NCI-H2107 treated with DMSO at 0.1 percent for 48 hours (cell line): ENCODE measurements around the gene TEAD1.

Experiments
- DNase-seq: peaks from one replicate; lab custom pipeline; 2025; ENCODE audit not compliant: unreplicated experiment; lab: John Stamatoyannopoulos, UW

The TEAD1 gene

GRCh38 chr11:12886508-12886907 is 212.3 kb downstream of the TEAD1 start:
- no peak for DNase-seq

- peak; percentile 69 for DNase-seq
These were observed 214.4 kb downstream of the TEAD1 start for GRCh38 chr11:12888525-12889158.

GRCh38 chr11:12889243-12889642 is 215.0 kb downstream of the TEAD1 start:
- DNase-seq: no peak

- DNase-seq: no peak
These were observed 216.3 kb downstream of the TEAD1 start for GRCh38 chr11:12890476-12890875.

- DNase-seq: peak; percentile 18
These were observed 219.8 kb downstream of the TEAD1 start for GRCh38 chr11:12893787-12894672.

GRCh38 chr11:12897390-12897789 is 223.2 kb downstream of the TEAD1 start:
- DNase-seq: no peak

GRCh38 chr11:12897867-12898266 is 223.6 kb downstream of the TEAD1 start:
- DNase-seq: no peak

- no peak for DNase-seq
These were observed 226.3 kb downstream of the TEAD1 start for GRCh38 chr11:12900496-12900895.

- DNase-seq: no peak
These were observed 227.1 kb downstream of the TEAD1 start for GRCh38 chr11:12901272-12901671.

- DNase-seq: no peak
These were observed 227.8 kb downstream of the TEAD1 start for GRCh38 chr11:12901874-12902481.

GRCh38 chr11:12902791-12903486 is 228.7 kb downstream of the TEAD1 start:
- no peak for DNase-seq

GRCh38 chr11:12905435-12905834 is 231.2 kb downstream of the TEAD1 start:
- no peak for DNase-seq

GRCh38 chr11:12906501-12906900 is 232.3 kb downstream of the TEAD1 start:
- DNase-seq: no peak

- DNase-seq: no peak
These were observed 235.7 kb downstream of the TEAD1 start for GRCh38 chr11:12909879-12910278.

GRCh38 chr11:12914400-12914912 is 240.2 kb downstream of the TEAD1 start:
- DNase-seq: peak; percentile 21

- no peak for DNase-seq
These were observed 240.9 kb downstream of the TEAD1 start for GRCh38 chr11:12915093-12915492.

GRCh38 chr11:12917822-12918221 is 243.6 kb downstream of the TEAD1 start:
- no peak for DNase-seq

- no peak for DNase-seq
These were observed 244.4 kb downstream of the TEAD1 start for GRCh38 chr11:12918667-12919066.

- no peak for DNase-seq
These were observed 248.2 kb downstream of the TEAD1 start for GRCh38 chr11:12922418-12922817.

- no peak for DNase-seq
These were observed 248.8 kb downstream of the TEAD1 start for GRCh38 chr11:12922980-12923507.

- DNase-seq: no peak
These were observed 250.4 kb downstream of the TEAD1 start for GRCh38 chr11:12924650-12925049.
